ENCODE results near the gene EIF4EBP3.

Gene EIF4EBP3

DNA sequence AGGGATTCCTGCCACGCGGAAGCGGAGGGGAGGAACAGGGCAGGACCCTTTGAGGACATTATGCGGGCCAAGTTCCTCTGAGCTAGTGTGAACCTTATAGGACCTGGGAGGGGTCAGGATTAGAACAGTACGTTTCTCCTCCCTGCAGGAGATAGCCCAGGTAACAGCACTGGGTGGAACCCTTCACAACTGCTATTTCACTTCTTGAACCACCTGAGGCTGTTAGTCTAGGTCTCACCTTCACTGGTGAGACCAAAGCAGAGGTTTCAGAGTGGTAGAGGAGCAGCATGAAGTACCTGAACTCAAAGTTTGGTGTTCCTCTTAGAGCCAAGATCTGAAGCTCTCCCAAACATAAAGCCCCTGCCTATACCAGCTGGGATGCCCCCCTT, 832 bp downstream of the EIF4EBP3 start:
- no peak for DNase-seq (ENCODE audit: insufficient read length)
- no peak; the same call in 1 of the 2 replicates for TF ChIP-seq POLR2AphosphoS5 (IDR thresholded peaks at IDR 0.05; ENCODE audit: low read depth, low read length)
- TF ChIP-seq POLR2A (IDR thresholded peaks at IDR 0.05; ENCODE audit: low read depth, low read length): no peak
- TF ChIP-seq TAF1 (IDR thresholded peaks at IDR 0.05; ENCODE audit: borderline replicate concordance, low read depth, low read length): no peak
- no peak for FAIRE-seq

DNA sequence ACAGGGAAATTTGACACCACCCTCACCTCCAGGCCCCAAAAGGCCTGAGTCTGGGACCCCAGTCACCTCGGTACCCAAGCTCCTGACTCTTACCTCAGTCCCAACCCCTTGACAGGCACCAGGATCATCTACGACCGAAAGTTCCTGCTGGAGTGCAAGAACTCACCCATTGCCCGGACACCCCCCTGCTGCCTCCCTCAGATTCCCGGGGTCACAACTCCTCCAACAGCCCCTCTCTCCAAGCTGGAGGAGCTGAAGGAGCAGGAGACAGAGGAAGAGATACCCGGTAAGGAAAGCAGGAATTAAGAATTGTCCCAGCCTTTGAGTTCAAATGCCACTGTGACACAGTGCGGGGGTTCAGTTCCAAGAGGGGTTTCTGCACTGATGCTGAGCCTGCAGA, 1.3 kb downstream of the EIF4EBP3 start:
- DNase-seq (ENCODE audit: insufficient read length) (no peak), FAIRE-seq (no peak)
- TF ChIP-seq POLR2A (IDR thresholded peaks at IDR 0.05; ENCODE audit: low read depth, low read length) (no peak), TAF1 (IDR thresholded peaks at IDR 0.05; ENCODE audit: borderline replicate concordance, low read depth, low read length) (no peak), POLR2AphosphoS5 (IDR thresholded peaks at IDR 0.05; ENCODE audit: low read depth, low read length) (no peak)

DNA sequence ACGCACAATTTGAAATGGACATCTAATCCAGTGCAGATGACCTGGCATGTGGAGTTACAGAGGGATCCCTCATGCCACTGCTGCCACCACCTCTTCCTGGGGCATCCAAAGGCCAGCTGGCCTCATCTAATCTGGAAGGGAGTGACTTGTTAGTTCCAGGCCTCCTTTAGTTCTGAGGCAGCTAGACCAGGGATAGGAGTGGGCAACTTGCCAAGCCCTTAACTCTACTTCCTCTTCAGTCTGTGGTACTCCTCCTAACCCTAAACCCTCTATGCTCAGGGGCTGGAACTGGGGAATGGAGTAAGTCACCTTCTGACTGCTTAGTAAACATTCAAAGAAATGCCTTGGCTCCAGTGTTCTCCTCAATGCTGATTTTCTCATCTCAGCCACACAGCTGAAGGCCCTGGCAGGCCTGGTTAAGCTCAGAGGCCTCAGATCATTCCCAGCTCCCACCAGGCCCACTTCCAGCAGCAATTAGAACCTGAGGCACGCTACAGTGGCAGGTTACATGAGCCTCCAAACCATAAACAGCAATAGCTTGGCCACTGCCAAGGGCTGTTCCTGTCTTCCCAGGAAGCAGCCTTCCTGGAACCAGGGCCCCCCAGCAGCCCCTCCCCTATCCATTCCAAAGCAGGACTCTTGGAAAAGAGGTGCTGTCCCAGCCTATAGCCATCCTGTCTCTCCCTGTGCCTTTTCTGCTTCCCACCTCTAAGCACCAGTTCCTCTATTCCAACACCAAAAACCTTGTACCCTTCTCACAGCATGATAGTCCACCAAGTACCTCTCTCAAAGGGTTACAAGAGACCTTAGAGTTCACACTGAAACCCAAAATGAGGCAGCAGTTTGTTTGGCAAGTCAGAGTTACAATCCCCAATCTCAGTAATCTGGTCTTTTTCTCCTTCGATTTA, 2.0 kb downstream of the EIF4EBP3 start:
- FAIRE-seq: no peak
- TF ChIP-seq POLR2AphosphoS5 (IDR thresholded peaks at IDR 0.05; ENCODE audit: low read depth, low read length) (no peak; the same call in 1 of the 2 replicates), POLR2A (IDR thresholded peaks at IDR 0.05; ENCODE audit: low read depth, low read length) (peak; percentile 55; the same call in 1 of the 2 replicates)
- DNase-seq (ENCODE audit: insufficient read length): no peak

DNA sequence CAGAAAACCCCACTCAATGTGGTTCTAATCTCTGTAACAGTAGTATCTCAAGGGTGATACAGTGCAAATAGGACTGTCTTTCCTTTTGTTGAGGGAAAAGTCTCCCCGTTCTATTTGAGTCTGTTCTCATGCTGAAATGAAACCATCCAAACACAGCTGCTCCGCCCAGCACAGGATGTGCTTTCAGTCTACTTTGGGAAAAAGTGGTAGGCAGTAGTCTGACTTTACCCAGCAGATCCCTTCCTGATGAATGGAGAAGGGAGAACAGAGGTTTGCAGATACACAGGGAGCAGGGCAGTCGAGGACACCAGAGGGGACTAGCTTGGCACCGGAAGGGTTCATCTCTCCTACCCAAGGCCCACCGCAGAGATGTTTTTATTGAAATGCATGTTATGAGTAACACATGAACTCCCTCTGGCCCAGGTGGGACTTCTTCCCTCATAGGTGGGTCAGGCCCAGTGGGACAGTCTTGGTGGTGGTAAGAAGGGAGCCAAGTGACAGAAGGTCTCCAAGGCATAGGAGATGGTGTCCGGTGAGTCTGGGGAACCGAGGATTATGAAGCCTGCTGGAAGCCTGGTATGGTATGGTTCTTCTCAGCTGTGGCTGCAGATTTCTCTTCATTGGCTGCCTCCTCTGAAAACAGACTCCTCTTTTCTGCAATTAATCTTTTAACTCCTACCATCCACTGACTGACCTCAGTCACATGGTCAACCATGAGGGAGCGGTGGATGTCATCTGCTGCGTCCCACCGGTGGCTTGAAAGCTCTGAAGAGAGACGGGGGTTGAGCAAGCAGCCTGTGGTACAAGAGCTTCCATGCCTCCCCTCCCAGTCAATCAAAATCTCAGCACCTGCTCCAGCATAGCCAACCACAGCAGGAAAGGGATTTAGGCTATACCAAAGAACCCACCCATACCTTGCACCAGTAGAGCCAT, 3.0 kb downstream of the EIF4EBP3 start:
- TF ChIP-seq POLR2AphosphoS5 (IDR thresholded peaks at IDR 0.05; ENCODE audit: low read depth, low read length) (no peak; the same call in 1 of the 2 replicates), POLR2A (IDR thresholded peaks at IDR 0.05; ENCODE audit: low read depth, low read length) (no peak), TAF1 (IDR thresholded peaks at IDR 0.05; ENCODE audit: borderline replicate concordance, low read depth, low read length) (no peak)
- FAIRE-seq (no peak), DNase-seq (ENCODE audit: insufficient read length) (no peak)

DNA sequence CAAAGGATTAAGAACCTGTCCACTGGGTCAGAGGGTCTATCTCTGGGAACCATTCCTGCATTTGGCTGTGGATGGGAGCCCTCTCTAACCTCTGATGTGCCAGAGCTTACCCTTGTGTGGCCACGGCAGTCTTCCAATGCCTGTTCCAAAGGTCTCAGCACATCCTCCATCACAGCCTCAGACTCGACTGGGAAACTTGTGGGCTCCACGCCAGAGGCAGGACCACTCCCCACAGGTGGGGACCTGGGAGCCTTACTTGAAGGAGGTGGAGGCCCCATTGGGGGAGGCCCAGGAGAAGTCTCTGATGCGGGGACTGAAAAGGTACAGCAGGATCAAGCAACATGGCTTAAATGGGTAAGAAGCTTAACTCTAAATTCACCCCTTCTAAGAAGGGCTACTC, 4.4 kb downstream of the EIF4EBP3 start:
- TF ChIP-seq POLR2A (IDR thresholded peaks at IDR 0.05; ENCODE audit: low read depth, low read length) (no peak), POLR2AphosphoS5 (IDR thresholded peaks at IDR 0.05; ENCODE audit: low read depth, low read length) (no peak), TAF1 (IDR thresholded peaks at IDR 0.05; ENCODE audit: borderline replicate concordance, low read depth, low read length) (no peak)
- DNase-seq (ENCODE audit: insufficient read length) (no peak), FAIRE-seq (no peak)

DNA sequence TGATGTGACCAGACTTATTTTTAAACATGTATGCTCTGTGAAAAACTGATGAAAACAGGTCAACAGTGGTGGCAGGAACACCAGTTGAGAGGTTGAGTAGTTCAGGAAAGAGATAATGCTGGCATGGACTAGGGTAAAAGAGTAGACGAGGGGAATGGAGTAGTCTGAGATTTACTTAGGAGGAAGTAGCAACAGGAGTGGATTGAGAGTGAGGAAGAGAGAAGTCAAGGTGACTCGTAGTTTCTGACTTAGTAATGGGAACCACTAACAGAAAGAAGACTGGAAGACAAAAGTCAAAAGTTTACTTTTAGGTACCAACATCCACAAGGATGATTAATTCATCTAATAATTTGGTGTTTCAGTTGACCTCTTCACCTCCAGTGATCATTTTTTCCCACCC, 6.2 kb downstream of the EIF4EBP3 start:
- FAIRE-seq: peak; percentile 5
- TF ChIP-seq TAF1 (IDR thresholded peaks at IDR 0.05; ENCODE audit: borderline replicate concordance, low read depth, low read length) (no peak), POLR2A (IDR thresholded peaks at IDR 0.05; ENCODE audit: low read depth, low read length) (no peak), POLR2AphosphoS5 (IDR thresholded peaks at IDR 0.05; ENCODE audit: low read depth, low read length) (no peak)
- DNase-seq (ENCODE audit: insufficient read length): no peak

DNA sequence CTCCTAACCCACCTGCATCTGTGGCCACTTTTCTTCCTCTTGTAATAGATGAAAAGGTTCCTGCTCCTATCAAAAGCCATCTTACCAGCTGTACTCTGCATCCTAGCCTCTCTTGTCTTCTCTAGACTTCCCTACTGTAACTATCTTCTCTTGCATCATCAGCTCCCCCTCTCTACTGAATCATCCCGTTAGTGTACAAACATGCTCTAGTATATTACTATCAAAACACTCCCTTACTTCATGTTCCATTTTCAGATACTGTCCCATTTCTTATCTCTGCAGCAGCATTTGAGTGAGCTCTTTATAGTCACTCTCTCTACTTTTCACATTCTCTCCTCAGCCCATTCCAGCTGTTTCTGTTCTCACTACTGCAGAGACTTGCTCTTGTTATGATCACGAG, 7.0 kb downstream of the EIF4EBP3 start:
- FAIRE-seq (no peak), DNase-seq (ENCODE audit: insufficient read length) (no peak)
- peak; percentile 68; the same call in 1 of the 2 replicates for TF ChIP-seq POLR2AphosphoS5 (IDR thresholded peaks at IDR 0.05; ENCODE audit: low read depth, low read length)
- TF ChIP-seq TAF1 (IDR thresholded peaks at IDR 0.05; ENCODE audit: borderline replicate concordance, low read depth, low read length): no peak
- TF ChIP-seq POLR2A (IDR thresholded peaks at IDR 0.05; ENCODE audit: low read depth, low read length): peak; percentile 14; the same call in 1 of the 2 replicates

DNA sequence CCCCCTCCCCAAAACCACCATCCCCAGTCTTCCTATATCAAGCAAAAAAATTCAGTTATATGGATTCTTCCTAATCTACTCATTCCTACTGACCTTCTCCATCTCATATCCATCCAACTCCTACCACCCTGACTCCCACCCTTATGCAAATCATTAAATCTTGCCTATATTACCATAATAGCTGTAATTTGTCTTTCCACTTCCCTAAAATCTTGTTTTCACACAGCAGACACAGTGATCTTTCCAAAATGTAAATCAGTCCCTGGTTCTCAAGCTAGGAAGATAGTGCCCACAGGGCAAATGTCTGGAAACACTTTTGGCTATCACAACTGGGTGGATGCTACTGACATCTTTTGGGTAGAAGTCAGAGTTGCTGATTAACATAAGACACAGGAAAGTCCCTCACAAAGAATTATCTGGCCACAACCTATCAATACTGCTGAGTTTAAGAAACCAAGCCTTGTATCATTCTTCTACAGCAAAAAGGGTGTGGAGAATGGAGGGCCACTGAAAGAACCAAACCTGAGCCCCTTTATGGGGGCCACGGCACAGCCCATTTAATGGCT, 8.4 kb downstream of the EIF4EBP3 start:
- DNase-seq (ENCODE audit: insufficient read length): no peak
- TF ChIP-seq POLR2AphosphoS5 (IDR thresholded peaks at IDR 0.05; ENCODE audit: low read depth, low read length) (no peak), TAF1 (IDR thresholded peaks at IDR 0.05; ENCODE audit: borderline replicate concordance, low read depth, low read length) (no peak), POLR2A (IDR thresholded peaks at IDR 0.05; ENCODE audit: low read depth, low read length) (no peak)
- FAIRE-seq: peak; percentile 48

DNA sequence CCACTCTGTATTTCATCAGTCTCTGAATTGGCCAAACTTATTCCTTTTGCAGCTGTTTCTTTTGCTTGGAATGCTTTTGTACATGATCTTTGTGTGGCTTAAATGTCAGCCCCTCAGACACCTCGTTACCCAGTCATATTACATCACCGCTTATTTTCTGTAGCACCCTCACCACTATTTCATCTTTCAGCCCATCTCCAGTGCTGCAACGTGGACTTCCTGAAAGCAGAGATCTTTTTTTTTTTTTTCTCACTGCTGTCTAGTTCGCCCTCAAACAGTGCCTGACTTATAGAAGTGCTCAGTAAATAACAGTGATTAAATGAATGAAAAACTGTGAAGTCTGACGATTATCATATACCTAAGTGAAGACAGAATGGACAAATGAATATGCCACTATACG, 9.0 kb downstream of the EIF4EBP3 start:
- TF ChIP-seq POLR2A (IDR thresholded peaks at IDR 0.05; ENCODE audit: low read depth, low read length) (no peak), POLR2AphosphoS5 (IDR thresholded peaks at IDR 0.05; ENCODE audit: low read depth, low read length) (no peak), TAF1 (IDR thresholded peaks at IDR 0.05; ENCODE audit: borderline replicate concordance, low read depth, low read length) (no peak)
- FAIRE-seq (no peak), DNase-seq (ENCODE audit: insufficient read length) (no peak)

DNA sequence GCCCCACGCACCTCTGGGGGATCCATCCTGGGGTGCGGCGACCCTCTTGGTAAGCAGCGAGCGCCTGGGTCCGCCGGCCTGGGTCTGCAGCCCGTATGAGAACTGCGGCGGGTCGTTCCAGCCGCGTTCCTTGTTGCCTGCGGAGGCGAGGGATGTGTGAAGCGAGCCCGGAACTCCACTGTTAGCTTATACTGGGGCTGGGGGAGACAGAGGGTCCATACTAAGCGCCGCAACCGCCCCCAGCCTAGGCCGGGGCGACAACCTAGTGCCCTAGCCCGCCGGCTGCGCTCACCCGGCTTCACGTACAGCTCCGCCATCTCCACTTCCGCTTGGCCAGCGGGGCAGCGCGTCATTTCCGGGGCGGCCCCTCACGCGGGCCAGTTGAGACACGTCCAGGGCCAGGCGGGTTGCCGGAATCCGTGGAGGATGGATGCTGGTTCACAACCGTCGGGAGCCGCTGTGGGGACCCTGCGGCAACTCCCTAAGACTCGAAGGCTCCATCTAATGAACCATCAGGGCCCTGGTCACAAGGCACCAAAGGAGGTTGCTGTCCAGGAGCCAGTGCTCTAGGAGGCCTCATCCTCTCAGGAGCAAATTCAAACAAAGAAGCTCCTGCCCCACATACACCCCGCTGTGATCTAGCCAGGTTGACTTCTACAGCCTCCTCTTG, 9.8 kb downstream of the EIF4EBP3 start, which contains the start of gene SRA1:
Gene SRA1, minus strand, starts transcription at position 338 of the 670 bp plus-strand sequence. Its CDS starts 21 bp downstream, at position 317.
- DNase-seq (ENCODE audit: insufficient read length) (peak; percentile 96), FAIRE-seq (peak; percentile 97)
- peak; percentile 90 for TF ChIP-seq TAF1 (IDR thresholded peaks at IDR 0.05; ENCODE audit: borderline replicate concordance, low read depth, low read length)
- TF ChIP-seq POLR2A (IDR thresholded peaks at IDR 0.05; ENCODE audit: low read depth, low read length): peak; percentile 99
- peak; percentile 96 for TF ChIP-seq POLR2AphosphoS5 (IDR thresholded peaks at IDR 0.05; ENCODE audit: low read depth, low read length)
